T-helper 2 cell treated with Interferon-gamma antibody and Interleukin-4, amounts not matched to agents 5 μg/mL and 100 μg/mL, for 36 hours (primary cell): ENCODE data around the gene TRIM15.
"Not testable (repeated sequence)": the region's sequence is repeated elsewhere in the genome, so short reads cannot be mapped to it uniquely, and the experiment has no call there.

ENCODE experiments used
- DNase-seq: peaks from one replicate; pipeline ENCODE4 v3.0.0; 2021; ENCODE audit warnings: low spot score
- H3K27ac Mint-ChIP-seq: one replicate; pipeline ENCODE4 v1.8.0; 2021; ENCODE audit warnings: mild to moderate bottlenecking, mixed read lengths
- H3K27me3 Mint-ChIP-seq: one replicate; pipeline ENCODE4 v1.8.0; 2021; ENCODE audit warnings: low read depth, mixed read lengths
- H3K36me3 Mint-ChIP-seq: one replicate; pipeline ENCODE4 v1.8.0; 2021; ENCODE audit warnings: low read depth, mixed read lengths
- H3K4me1 Mint-ChIP-seq: one replicate; pipeline ENCODE4 v1.8.0; 2021; ENCODE audit warnings: low read depth, mixed read lengths
- H3K4me3 Mint-ChIP-seq: one replicate; pipeline ENCODE4 v1.8.0; 2022; ENCODE audit warnings: mild to moderate bottlenecking, moderate library complexity, mixed read lengths
- H3K9me3 Mint-ChIP-seq: one replicate; pipeline ENCODE4 v1.8.0; 2021; ENCODE audit warnings: mixed read lengths

The TRIM15 gene

GRCh38 chr6:30163918-30164654 lies 740 bp downstream of the TRIM15 start:
- no peaks in the 10 kb centered on the region for H3K36me3 Mint-ChIP-seq
- no peak for DNase-seq
- H3K27ac Mint-ChIP-seq, result no peak overlapping the region
- H3K4me3 Mint-ChIP-seq, result no peak overlapping the region
- H3K9me3 Mint-ChIP-seq, result no peaks in the 10 kb centered on the region
- peaks cover 4% of the 10 kb centered on the region for H3K27me3 Mint-ChIP-seq
- H3K4me1 Mint-ChIP-seq, result peaks cover 16% of the 10 kb centered on the region

GRCh38 chr6:30164714-30165113 lies 1.4 kb downstream of the TRIM15 start:
- Mint-ChIP-seq H3K4me3 (no peak overlapping the region), H3K27ac (no peak overlapping the region), H3K36me3 (no peaks in the 10 kb centered on the region), H3K9me3 (no peaks in the 10 kb centered on the region), H3K27me3 (peaks cover 4% of the 10 kb centered on the region), H3K4me1 (peaks cover 15% of the 10 kb centered on the region)
- DNase-seq, result no peak

- H3K27ac Mint-ChIP-seq, H3K9me3 Mint-ChIP-seq, DNase-seq, H3K4me3 Mint-ChIP-seq, H3K36me3 Mint-ChIP-seq, H3K27me3 Mint-ChIP-seq: not testable (repeated sequence)
- peaks cover 15% of the 10 kb centered on the region for H3K4me1 Mint-ChIP-seq
Measured at GRCh38 chr6:30165238-30165637, 1.9 kb downstream of the TRIM15 start.

- peaks cover 15% of the 10 kb centered on the region for H3K4me1 Mint-ChIP-seq
- peak; percentile 22 for DNase-seq
- H3K9me3 Mint-ChIP-seq, result no peaks in the 10 kb centered on the region
- H3K27me3 Mint-ChIP-seq, result peaks cover 20% of the 10 kb centered on the region
- H3K36me3 Mint-ChIP-seq, result no peaks in the 10 kb centered on the region
- no peak overlapping the region for H3K27ac Mint-ChIP-seq
- no peak overlapping the region for H3K4me3 Mint-ChIP-seq
Measured at GRCh38 chr6:30167101-30167500, 3.8 kb downstream of the TRIM15 start.

- no peak overlapping the region for H3K27ac Mint-ChIP-seq
- peaks cover 32% of the 10 kb centered on the region for H3K27me3 Mint-ChIP-seq
- no peak overlapping the region for H3K4me3 Mint-ChIP-seq
- no peaks in the 10 kb centered on the region for H3K9me3 Mint-ChIP-seq
- H3K4me1 Mint-ChIP-seq, result peaks cover 11% of the 10 kb centered on the region
- no peaks in the 10 kb centered on the region for H3K36me3 Mint-ChIP-seq
- DNase-seq, result no peak
Measured at GRCh38 chr6:30168741-30169140, 5.4 kb downstream of the TRIM15 start.

GRCh38 chr6:30169658-30170614 lies 6.6 kb downstream of the TRIM15 start:
- H3K27me3 Mint-ChIP-seq, result peaks cover 42% of the 10 kb centered on the region
- H3K9me3 Mint-ChIP-seq, result no peaks in the 10 kb centered on the region
- H3K4me3 Mint-ChIP-seq, result no peak overlapping the region
- no peak for DNase-seq
- no peaks in the 10 kb centered on the region for H3K36me3 Mint-ChIP-seq
- no peak overlapping the region for H3K27ac Mint-ChIP-seq
- H3K4me1 Mint-ChIP-seq, result peaks cover 11% of the 10 kb centered on the region

- no peak overlapping the region for H3K4me3 Mint-ChIP-seq
- H3K9me3 Mint-ChIP-seq, result no peaks in the 10 kb centered on the region
- no peak for DNase-seq
- peaks cover 9% of the 10 kb centered on the region for H3K4me1 Mint-ChIP-seq
- no peak overlapping the region for H3K27ac Mint-ChIP-seq
- H3K36me3 Mint-ChIP-seq, result no peaks in the 10 kb centered on the region
- H3K27me3 Mint-ChIP-seq, result peaks cover 60% of the 10 kb centered on the region
Measured at GRCh38 chr6:30171677-30172471, 8.5 kb downstream of the TRIM15 start.

- H3K27ac Mint-ChIP-seq, result no peak overlapping the region
- no peak overlapping the region for H3K4me3 Mint-ChIP-seq
- no peak for DNase-seq
- peaks cover 5% of the 10 kb centered on the region for H3K4me1 Mint-ChIP-seq
- no peaks in the 10 kb centered on the region for H3K9me3 Mint-ChIP-seq
- H3K27me3 Mint-ChIP-seq, result peaks cover 68% of the 10 kb centered on the region
- no peaks in the 10 kb centered on the region for H3K36me3 Mint-ChIP-seq
Measured at GRCh38 chr6:30172681-30173080, 9.3 kb downstream of the TRIM15 start.

- Mint-ChIP-seq H3K36me3 (no peaks in the 10 kb centered on the region), H3K27me3 (peaks cover 72% of the 10 kb centered on the region), H3K9me3 (peaks cover 13% of the 10 kb centered on the region), H3K4me3 (no peak overlapping the region), H3K4me1 (peaks cover 2% of the 10 kb centered on the region), H3K27ac (no peak overlapping the region)
- no peak for DNase-seq
Measured at GRCh38 chr6:30175765-30176164, 12.4 kb downstream of the TRIM15 start.

- Mint-ChIP-seq H3K9me3 (peaks cover 22% of the 10 kb centered on the region), H3K4me3 (no peak overlapping the region), H3K4me1 (no peaks in the 10 kb centered on the region), H3K36me3 (no peaks in the 10 kb centered on the region), H3K27me3 (peaks cover 51% of the 10 kb centered on the region), H3K27ac (no peak overlapping the region)
- DNase-seq, result no peak
Measured at GRCh38 chr6:30178837-30179236, 15.5 kb downstream of the TRIM15 start.

GRCh38 chr6:30180145-30180544 lies 16.8 kb downstream of the TRIM15 start:
- H3K4me1 Mint-ChIP-seq, result no peaks in the 10 kb centered on the region
- H3K27ac Mint-ChIP-seq, result no peak overlapping the region
- peaks cover 22% of the 10 kb centered on the region for H3K9me3 Mint-ChIP-seq
- peaks cover 39% of the 10 kb centered on the region for H3K27me3 Mint-ChIP-seq
- H3K36me3 Mint-ChIP-seq, result peaks cover 6% of the 10 kb centered on the region
- no peak for DNase-seq
- H3K4me3 Mint-ChIP-seq, result no peak overlapping the region

- peaks cover 3% of the 10 kb centered on the region for H3K27me3 Mint-ChIP-seq
- peaks cover 14% of the 10 kb centered on the region for H3K9me3 Mint-ChIP-seq
- no peak for DNase-seq
- H3K4me1 Mint-ChIP-seq, result no peaks in the 10 kb centered on the region
- no peak overlapping the region for H3K4me3 Mint-ChIP-seq
- H3K27ac Mint-ChIP-seq, result no peak overlapping the region
- H3K36me3 Mint-ChIP-seq, result peaks cover 34% of the 10 kb centered on the region
Measured at GRCh38 chr6:30184417-30185031, 21.2 kb downstream of the TRIM15 start.

GRCh38 chr6:30185846-30186484 lies 22.6 kb downstream of the TRIM15 start:
- Mint-ChIP-seq H3K36me3 (peaks cover 45% of the 10 kb centered on the region), H3K27ac (no peak overlapping the region), H3K4me1 (no peaks in the 10 kb centered on the region), H3K9me3 (peaks cover 6% of the 10 kb centered on the region), H3K27me3 (no peaks in the 10 kb centered on the region), H3K4me3 (no peak overlapping the region)
- DNase-seq, result no peak
